ENCODE results near the gene BPI.

The BPI gene

GRCh38 chr20:38386004-38386403 is 82.0 kb downstream of the BPI start:
- Mint-ChIP-seq H3K27me3 (peaks cover 13% of the 10 kb centered on the region), H3K4me3 (no peak overlapping the region), H3K4me1 (no peaks in the 10 kb centered on the region), H3K36me3 (no peaks in the 10 kb centered on the region), H3K9me3 (no peaks in the 10 kb centered on the region), H3K27ac (no peak overlapping the region)

GRCh38 chr20:38386851-38387250 is 82.9 kb downstream of the BPI start:
- Mint-ChIP-seq H3K9me3 (no peaks in the 10 kb centered on the region), H3K27me3 (peaks cover 11% of the 10 kb centered on the region), H3K4me3 (no peak overlapping the region), H3K36me3 (no peaks in the 10 kb centered on the region), H3K4me1 (no peaks in the 10 kb centered on the region), H3K27ac (no peak overlapping the region)

All from activated naive CD4-positive, alpha-beta T cell treated with anti-CD3 and anti-CD28 coated beads, Interleukin-2, amount 50 U/mL, for 24 hours (primary cell).